HG03135 (cell line): ENCODE data around the gene SETD4.

Experiments
- ATAC-seq: cut with Tn5 transposase; IDR thresholded peaks from one replicate; pipeline ENCODE4 v1.9.1; 2021; ENCODE audit warnings: mild to moderate bottlenecking, moderate library complexity; ENCODE audit not compliant: unreplicated experiment

The SETD4 gene

GRCh38 chr21:36048357-36048756, 12.0 kb downstream of the SETD4 start:
- no peak for ATAC-seq

- ATAC-seq = no peak
Observed at GRCh38 chr21:36047139-36047538, 13.2 kb downstream of the SETD4 start.

GRCh38 chr21:36045993-36046392, 14.3 kb downstream of the SETD4 start:
- ATAC-seq = no peak

- no peak for ATAC-seq
Observed at GRCh38 chr21:36044056-36044455, 16.3 kb downstream of the SETD4 start.

GRCh38 chr21:36041910-36042309, 18.4 kb downstream of the SETD4 start:
- ATAC-seq = no peak

- no peak for ATAC-seq
Observed at GRCh38 chr21:36040389-36040788, 19.9 kb downstream of the SETD4 start.

GRCh38 chr21:36039861-36040260, 20.5 kb downstream of the SETD4 start:
- ATAC-seq = no peak

- ATAC-seq = no peak
Observed at GRCh38 chr21:36038701-36039497, 21.4 kb downstream of the SETD4 start.

GRCh38 chr21:36035381-36035791, 24.9 kb downstream of the SETD4 start:
- ATAC-seq = no peak

GRCh38 chr21:36034211-36034913, 26.0 kb downstream of the SETD4 start:
- ATAC-seq = no peak

GRCh38 chr21:36032647-36033406, 27.5 kb downstream of the SETD4 start:
- no peak for ATAC-seq

- no peak for ATAC-seq
Observed at GRCh38 chr21:36030581-36031189, 29.6 kb downstream of the SETD4 start.

- ATAC-seq = no peak
Observed at GRCh38 chr21:36029309-36029708, 31.0 kb downstream of the SETD4 start.

- no peak for ATAC-seq
Observed at GRCh38 chr21:36028127-36029069, 31.9 kb downstream of the SETD4 start.

- ATAC-seq = no peak
Observed at GRCh38 chr21:36027347-36027746, 33.0 kb downstream of the SETD4 start.

- ATAC-seq = no peak
Observed at GRCh38 chr21:36024782-36025181, 35.5 kb downstream of the SETD4 start.

GRCh38 chr21:36023092-36023480, 37.2 kb downstream of the SETD4 start:
- no peak for ATAC-seq

GRCh38 chr21:36022427-36023091, 37.8 kb downstream of the SETD4 start:
- ATAC-seq = no peak

GRCh38 chr21:36021251-36021837, 39.0 kb downstream of the SETD4 start:
- peak; percentile 65 for ATAC-seq
